A204.1 (cell line): Measurements from ENCODE around the gene SH2B3.

Experiments
- FAIRE-seq: peaks from 2 replicates; lab custom pipeline; 2012; peaks lifted over from hg19 to GRCh38; lab: Jason Lieb, UNC

SH2B3 gene

DNA sequence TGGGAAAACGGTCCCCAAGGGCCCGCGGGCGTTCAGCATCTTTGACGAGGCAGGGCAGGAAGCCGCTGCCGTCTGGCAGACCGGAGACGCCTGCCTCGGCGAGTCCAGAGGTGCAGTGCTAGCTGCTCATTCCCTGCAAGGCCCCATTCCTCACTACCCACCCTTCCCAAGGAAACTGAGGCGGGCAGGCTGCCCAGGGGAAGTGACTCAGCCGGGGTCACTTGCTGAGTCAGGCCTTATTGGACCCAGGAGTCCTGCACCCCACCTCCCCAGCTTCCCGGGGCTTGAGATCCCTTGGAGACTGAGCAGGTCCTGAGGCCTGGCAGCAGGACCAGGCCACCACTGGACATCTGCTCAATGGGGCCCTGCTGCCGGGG, 3.7 kb downstream of the SH2B3 start:
- no peak for FAIRE-seq

DNA sequence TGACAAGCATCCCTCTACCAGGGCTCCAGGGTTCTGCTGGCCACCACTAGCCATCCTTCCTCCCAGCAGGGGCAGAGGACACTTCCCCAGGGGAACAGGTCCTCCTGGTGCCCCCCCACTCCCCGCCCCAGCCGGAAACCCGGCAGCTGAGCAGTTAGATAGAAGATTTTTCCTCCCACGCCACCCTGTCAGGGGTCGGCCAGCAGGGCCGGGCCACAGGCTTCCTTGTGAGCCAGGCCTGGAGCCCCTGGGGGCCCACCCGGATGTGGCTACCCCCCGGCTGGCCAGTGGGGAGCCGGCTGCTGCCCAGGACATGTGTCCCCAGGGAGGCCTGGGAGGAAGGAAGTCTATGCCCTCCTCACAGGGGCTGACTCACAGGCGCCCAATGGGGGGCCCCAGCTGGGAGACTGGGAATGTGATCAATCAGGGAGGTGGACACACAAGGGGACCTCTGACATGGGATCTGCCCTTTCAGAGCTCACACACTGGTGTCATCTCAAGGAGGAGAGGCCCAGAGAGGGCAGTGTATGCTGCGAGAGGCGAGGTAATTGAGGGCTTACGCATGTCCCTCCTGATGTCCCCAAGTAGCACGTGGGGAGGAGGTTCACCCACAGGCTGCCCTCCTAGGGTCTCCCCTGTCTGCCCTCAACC, 4.2 kb downstream of the SH2B3 start:
- FAIRE-seq, result no peak

DNA sequence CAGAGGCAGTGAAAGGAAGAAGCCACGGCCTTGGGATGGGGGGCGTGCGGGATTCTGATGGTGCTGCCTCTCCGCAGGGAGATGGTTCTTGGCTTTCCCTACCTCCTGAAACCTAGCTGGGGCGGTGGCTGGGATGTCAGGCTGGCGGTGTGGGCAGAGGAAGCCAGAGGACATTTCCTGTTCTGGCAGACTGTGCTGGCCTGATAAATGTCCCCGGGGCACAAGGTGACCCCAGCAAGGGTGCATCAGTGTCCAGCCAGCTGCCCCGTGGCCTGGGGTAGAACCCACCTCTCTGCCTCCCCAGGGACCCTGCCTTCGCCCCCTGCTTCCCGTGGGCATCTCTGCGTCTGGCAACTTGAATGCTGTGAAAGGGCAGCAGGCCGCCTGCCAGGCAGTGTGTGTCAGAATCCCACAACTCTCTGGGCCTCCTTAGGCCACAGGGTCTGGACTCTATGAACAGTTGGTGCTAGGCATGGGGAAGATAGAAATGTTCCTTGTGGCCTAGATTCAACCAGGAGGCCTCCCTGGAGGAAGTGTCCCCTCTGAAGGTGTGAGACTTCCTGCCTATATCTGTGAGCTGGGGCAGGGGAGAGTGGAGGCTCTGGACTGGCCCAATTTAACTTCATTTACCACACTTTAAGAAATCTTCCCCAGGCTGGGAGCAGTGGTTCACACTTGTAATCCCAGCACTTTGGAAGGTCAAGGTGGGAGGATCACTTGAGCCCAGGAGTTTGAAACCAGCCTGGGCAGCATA, 4.9 kb downstream of the SH2B3 start:
- FAIRE-seq, result no peak

DNA sequence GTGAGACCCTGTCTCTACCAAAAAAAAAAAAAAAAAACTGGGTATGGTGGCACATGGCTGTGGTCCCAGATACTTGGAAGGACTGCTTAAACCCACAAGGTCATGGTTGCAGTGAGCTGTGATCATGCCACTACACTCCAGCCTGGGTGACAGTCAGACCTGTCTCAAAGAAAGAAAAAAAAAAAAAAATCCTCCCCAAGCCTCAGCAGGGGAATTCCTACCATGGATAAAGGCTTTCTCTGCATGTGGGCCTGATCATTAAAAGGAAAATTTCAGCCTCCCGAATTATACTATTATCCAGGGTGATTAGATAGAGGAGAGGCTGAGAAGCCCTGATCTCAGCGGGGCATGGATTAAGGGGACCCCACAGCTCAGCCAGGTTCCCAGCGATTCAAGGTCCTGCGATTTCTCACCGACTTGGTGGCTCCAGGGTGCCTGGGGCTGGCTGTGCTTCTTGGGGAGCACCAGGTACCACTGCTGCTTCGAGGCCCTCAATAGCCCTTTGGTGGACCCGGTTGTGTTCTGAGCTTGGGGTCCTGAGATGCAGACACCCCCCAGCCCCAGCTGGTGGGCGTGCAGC, 5.6 kb downstream of the SH2B3 start:
- FAIRE-seq, result no peak

DNA sequence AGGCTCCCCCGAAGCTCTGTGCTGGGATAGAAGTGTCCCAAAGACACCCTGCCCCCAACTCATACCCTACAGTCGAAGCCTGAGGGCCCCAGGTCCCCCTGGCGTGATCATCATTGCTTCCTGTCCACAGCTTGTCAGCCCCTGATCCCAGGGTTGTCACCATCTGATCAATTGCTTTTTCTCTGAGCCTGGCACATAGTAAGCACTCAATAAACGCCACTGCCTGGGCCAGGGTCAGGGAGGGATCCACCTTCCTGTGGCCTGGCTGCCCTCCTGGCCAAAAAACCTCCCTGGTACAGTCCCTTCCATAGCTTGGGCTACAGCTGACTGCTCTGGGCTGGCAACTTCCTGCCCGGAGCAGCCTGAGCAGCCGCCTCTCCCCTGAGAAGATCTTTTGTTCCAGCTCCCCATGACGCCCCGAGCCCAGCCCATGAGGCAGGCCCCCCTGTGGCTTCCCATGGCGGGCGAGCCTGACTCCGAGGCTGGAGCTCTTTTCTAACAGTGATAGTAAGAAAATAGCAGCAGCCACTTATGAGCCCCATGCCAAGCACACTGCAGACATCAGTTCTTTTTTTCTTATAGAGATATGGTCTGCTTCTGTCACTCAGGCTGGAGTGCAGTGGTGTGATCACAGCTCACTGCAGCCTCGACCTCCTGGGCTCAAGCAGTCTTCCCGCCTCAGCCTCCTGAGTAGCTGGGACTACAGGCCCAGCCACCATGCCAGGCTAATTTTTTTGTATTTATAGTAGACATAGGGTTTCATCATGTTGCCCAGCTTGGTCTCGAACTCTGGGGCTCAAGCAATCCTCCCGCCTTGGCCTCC, 6.5 kb downstream of the SH2B3 start:
- FAIRE-seq, result no peak

DNA sequence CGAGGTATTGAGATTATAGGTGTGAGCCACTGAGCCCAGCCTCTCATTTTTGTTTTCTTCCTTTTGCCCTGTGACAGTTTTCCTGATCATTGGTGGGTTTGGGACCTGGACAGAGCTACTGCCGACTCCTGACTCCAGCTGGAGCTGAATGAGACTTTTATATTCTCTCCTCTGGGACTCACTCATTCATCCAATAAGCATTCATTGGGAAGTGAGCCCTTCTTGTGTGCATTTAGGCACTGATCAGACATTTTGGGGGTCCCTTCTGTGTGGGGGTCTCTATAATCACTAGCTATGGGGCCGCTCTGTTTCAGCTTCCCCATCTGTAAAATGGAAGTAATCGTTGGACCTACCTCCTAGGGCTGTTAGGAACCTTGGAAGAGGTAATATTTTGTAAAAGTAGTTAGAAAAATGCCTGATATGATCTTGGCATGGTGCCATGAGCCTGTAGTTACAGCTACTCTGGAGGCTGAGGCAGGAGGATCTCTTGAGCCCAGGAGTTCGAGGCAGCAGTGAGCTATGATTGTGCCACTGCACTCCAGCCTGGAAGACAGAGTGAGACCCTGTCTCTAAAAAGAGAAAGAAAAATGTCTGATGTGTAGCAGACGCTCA, 7.2 kb downstream of the SH2B3 start:
- no peak for FAIRE-seq

DNA sequence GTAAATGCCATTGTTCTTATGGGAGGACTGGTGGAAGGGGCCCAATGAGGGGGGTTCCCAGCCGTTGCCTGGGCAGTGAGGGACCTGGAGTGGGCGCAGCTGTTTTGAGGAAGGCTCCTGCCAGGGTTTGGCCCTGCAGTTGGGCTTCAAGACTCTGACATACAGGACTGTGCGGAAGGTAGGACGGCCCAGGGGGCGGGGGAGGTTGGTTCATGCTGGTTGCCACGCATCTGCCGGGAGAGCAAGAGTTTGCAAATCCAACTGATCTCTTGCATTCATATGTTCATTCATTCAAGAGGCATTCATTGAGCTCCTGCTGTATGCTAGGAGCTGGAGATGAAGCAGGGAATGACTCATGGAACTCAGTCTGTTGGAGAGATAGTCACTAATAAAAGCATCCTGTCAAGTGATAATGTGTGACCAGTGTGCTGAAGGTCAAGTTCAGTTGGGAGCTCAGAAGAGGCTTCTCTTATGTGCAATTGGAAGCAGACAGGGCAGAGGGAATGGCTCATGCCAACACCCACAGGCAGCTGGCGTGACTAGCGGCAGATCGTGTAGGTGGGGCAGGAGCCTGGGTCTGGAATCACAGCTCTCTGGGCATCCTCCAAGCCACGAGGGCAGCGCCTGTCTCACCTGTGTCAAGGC, 7.8 kb downstream of the SH2B3 start:
- FAIRE-seq, result no peak

DNA sequence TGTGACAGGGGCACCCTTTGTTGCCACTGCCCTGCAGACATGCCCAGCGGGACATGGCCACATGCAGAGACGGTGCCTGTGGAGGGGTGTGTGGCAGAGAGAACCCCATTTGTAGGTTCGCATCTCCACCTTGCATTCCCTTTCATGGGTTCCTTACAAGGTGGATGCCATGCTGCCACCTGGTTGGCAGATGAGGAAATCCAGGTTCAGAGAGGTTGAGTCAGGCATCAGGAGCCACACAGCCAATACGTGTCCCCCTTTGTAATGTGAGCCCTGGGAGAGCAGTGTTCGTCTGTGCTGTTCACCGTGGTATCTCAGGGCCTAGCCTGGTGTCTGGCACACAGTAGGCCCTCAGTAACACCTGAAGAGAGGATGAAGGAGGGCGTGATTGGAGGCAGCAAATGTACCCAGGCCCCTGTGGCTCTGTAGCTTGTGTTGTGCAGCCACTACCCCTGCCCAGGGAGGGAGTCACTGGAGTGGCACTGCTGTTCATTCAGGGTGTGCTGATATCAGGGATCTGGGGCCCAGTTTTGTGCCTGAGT, 9.1 kb downstream of the SH2B3 start:
- no peak for FAIRE-seq

DNA sequence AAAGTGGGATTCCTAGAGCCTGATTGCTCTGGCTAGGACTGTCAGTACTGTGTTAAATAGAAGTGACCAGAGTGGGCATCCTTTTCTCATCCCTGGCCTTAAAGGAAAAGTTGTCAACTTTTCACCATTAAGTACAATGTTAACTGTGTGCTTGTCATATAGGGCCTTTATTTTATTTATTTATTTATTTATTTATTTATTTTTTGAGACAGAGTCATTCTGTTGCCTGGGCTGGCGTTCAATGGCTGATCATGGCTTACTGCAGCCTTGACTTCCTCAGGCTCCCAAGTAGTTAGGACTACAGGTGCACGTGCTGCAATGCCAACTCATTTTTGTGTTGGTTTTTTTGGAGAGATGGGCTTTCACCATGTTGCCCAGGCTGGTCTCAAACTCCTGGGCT, 11.6 kb downstream of the SH2B3 start:
- FAIRE-seq, result no peak

DNA sequence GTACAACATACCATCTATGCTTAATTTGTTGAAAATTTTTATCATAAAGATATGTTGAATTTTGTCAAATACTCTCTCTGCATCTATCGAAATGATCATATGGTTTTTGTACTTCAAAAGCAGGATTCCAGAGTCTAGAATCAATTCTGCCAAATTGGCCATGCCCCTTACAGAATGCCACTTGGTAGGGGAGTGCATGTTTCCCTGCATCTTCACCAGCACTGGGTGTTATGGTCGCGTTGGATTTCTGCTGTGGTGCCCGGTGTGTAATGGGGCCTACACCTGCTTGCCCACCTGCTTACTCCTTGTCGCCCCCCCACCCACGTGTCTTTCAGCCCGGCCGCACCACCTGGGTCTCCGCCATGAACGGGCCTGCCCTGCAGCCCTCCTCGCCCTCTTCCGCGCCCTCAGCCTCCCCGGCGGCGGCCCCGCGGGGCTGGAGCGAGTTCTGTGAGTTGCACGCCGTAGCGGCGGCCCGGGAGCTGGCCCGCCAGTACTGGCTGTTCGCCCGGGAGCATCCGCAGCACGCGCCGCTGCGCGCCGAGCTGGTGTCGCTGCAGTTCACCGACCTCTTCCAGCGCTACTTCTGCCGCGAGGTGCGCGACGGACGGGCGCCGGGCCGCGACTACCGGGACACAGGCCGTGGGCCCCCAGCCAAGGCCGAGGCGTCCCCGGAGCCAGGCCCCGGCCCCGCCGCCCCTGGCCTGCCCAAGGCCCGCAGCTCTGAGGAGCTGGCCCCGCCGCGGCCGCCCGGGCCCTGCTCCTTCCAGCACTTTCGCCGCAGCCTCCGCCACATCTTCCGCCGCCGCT, 12.3 kb downstream of the SH2B3 start:
- FAIRE-seq, result no peak

DNA sequence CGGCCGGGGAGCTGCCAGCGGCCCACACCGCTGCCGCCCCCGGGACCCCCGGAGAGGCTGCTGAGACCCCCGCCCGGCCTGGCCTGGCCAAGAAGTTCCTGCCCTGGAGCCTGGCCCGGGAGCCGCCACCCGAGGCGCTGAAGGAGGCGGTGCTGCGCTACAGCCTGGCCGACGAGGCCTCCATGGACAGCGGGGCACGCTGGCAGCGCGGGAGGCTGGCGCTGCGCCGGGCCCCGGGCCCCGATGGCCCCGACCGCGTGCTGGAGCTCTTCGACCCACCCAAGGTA, 12.8 kb downstream of the SH2B3 start:
- no peak for FAIRE-seq

DNA sequence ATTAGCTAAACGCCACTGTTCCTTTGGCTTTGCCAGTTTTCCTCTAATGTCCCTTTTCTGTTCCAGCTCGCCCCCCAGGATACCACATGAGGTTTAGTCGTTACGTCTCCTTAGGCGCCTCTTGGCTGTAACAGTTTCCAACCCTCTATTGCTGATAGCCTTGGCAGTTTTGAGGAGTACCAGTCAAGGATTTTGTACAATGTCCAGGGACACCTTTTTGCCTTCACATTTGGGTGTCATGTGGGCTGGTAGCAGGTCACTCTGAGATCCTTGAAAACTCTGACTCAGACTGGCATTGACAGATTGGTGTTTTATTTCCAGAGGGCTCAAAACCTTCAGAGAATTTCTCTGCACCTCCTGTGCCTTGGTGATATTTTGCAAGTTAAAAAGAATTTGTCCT, 14.1 kb downstream of the SH2B3 start:
- no peak for FAIRE-seq

DNA sequence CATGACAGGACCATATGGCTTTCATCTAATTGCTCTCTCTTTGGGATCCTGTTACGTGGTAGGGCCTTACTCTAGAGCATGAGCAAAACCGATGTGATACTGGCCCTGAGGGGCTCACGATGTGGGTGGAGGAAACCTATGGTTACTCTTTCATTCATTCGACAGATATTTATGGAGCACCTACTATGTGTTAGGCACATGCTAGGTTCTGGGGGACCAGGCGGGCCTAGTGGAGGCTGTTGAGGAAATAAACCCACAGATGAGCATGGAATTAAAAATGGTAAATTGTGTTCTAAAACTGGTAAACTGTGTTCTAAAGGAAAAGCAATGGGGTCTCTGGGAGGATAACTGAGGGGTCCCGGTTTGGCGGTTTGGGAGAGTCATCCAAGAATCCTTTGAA, 14.8 kb downstream of the SH2B3 start:
- no peak for FAIRE-seq

DNA sequence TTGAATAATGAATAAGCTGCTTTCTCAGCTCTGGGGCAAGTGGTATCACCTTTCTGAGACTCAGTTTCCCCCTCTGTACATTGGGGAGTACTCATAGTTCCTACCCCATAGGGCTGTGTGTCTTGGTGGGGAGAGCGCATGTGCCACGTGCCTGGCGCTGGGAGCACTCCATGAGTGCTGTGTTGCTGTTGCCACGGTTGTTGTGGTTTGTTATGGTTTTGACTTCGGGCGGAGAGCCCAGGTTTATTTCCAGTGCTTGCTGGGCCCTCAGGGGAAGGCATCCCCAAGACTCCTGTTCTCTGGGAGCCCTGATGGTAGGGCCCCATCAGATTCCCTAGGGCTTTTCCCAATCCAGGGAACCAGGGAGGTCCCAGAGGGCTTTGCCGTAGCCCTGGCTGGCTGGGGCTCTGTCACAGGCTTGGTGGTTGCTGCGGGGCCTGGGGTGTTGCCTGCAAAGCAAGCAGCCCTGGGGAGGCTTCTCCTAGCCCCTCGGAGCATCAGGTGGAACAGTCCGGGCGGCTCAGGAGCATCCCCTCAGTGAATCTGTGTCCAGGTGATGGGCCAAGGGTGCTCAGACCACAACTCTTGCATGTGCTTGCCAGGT, 18.6 kb downstream of the SH2B3 start:
- no peak for FAIRE-seq

DNA sequence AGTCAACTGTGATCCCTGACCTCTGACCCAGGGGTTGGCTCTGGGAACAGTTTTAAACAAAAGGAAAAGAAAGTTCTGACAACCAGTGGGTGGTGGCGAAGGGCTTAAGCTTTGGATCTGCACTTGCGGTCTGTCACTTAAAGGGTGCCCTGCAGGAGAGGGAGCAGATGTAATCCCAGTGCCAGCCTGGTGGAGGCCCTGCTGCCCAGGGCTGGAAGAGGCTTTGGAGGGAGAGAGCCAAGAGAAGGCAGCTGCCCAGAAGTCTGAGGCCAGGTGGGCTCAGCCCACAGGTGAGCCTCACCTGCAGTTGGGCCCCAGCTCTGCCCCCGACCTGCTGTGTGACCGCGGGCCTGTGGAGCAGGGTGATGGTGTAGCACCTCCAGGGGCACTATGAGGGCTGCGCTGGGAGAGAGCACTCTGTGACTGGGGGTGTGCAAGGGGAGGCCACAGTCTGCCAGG, 19.1 kb downstream of the SH2B3 start:
- no peak for FAIRE-seq

DNA sequence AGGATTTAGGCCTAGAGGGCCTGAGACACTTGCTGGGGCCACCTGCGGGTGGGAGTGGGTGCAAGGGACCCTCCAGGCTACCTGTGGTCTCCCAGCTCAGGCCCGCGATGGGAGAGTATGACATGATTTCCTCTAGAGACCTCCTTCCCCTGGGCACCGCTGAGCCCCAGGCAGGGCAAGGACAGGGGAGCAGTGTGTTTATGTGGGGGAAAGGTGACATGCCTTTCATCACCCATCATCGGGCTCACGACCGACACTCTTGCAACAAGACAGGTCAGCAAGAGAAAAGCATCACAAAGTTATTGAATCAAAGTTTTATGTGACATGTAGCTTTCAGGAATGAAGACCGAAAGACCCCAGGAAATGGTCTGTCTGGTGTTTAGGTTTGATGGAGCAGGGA, 19.9 kb downstream of the SH2B3 start:
- FAIRE-seq, result no peak

DNA sequence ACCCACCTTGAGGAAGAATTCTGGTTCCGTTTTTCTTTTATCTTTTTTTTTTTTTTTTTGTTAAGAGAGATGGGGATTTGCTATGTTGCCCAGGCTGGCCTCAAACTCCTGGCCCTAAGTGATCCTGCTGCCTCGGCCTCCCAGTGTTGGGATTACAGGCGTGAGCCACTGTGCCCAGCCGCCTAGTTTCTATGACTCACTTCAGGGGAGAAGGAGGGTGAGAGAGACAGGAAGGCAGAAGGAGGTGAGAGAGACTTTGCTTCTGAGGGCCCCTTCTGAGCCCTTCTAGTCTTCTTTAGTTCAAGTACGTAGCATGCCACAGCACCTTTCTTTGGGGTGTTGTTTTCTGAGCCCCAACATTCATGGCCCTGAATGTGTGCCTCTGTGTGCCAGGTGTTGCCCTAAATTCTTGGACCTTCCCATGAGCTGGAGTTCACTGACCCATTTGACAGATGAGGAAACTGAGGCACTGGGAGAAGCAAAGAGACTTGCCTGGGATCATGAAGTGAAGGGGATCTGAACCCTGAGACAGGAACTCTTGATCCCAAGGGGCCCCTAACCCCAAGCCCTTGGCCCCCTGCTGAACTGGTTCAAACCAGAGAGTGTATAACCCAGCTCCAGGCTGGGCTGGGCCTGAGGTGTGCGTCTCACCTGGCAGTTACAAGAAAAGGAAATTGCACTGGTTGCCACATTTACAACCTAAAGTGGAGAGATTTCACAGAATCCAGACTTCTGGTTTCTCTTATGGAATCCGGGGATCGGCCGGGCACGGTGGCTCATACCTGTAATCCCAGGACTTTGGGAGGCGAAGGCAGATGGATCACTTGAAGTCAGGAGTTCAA, 20.8 kb downstream of the SH2B3 start:
- no peak for FAIRE-seq

DNA sequence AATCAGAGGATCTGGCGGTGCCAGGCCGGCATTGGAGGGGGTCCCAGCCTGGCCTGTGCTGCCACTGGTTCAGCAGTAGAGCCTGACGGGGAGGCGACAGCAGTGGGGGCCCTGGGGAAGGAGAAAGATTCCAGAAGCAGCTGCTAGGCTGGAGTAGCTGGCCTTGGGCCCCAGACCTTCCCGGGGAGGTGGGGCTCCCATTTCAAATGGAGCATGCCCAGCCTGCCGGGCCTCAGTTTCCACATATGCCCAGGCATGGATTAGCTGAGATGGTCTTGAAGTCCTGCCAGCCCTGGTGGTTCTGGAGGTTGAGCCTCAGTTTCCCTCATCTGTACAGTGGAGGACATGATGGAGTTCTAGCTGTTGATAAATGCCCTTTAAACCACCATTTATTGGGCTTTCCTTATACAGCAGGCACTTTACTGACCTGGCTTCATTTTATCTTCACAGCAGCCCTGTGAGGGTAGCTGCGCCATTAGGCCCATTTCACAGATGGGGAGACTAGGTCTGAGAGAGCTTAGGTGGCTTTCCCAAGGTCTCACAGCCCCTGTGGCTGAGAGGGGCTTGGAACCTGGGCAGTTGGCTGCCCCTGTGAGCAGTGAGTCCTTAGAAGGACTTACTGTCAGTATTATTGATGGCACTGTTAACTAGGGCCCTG, 21.8 kb downstream of the SH2B3 start:
- FAIRE-seq, result no peak

DNA sequence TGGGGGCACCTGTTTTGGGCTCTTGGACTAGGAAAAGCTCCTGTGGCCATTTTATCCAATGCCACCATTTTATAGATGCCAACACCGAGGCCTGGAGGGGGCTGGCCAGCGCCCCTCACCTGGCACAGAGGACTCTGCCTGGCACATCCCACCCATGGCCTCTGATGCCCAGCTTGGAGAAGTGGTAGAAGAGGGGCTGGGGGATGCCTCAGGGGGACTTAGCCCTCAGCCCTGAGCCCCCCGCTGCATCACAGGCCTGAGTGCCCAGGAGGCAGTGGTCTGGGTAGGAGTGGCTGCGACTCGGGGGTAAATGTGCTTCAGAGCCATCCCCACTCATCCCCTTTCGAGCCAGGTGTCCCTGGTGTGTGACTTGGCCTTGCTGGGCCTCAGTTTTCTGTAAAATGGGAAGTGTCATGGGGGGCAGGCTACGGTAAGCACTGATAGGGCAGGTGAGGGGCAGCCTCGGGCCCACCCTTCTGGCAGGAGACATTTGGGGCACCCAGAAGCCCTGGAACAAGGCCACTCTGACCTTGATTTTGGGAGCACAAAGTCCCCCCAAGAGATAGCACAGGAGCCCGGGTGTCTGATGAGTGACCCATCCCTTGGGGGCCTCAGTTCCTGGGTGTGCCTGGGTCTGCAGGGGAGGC, 22.5 kb downstream of the SH2B3 start:
- FAIRE-seq, result no peak
